Gastrocnemius medialis (tissue), 4 donors: ENCODE results near the gene ELFN2. TPM values are rescaled to one million over a fixed set of nuclear protein-coding genes. Genes with fewer than 3 reads are reported as not detected.

Experiments used
- ATAC-seq, 2 donors: fragments of 150-250 bp; one replicate each; pipeline ENCODE4 v1.9.1; 2016
- DNase-seq, 2 donors: peaks; one replicate each; pipeline ENCODE4 v3.0.0-alpha.2; 2019
- H3K27ac ChIP-seq, 4 donors: fragments of 200-600 bp; sonication (generic); 1 replicate in 1 of 4; 2 replicates in 3 of 4; pipeline ENCODE4 v1.5.1; 2016 to 2018; ENCODE audit warnings: mild to moderate bottlenecking in 2 of 4, moderate library complexity in 1 of 4
- H3K27me3 ChIP-seq, 3 donors: fragments of 200-600 bp; sonication (generic) in 2 of 3; 1 replicate in 1 of 3; 2 replicates in 2 of 3; pipeline versions ENCODE4 v1.5.1 to v1.6.0; 2016 to 2019; ENCODE audit warnings: mild to moderate bottlenecking in 1 of 3, moderate library complexity in 1 of 3
- H3K36me3 ChIP-seq, 2 donors: fragments of 200-600 bp; sonication (generic) in 1 of 2; one replicate each; pipeline ENCODE4 v1.5.1; 2017 to 2018
- H3K4me1 ChIP-seq, 2 donors: fragments of 200-600 bp; sonication (generic) in 1 of 2; one replicate each; pipeline ENCODE4 v1.5.1; 2016 to 2017; ENCODE audit warnings: mild to moderate bottlenecking in 2 of 2
- H3K4me3 ChIP-seq, 4 donors: fragments of 200-600 bp; sonication (generic) in 3 of 4; 1 replicate in 1 of 4; 2 replicates in 3 of 4; pipeline ENCODE4 v1.5.1; 2016 to 2019; ENCODE audit warnings: mild to moderate bottlenecking in 2 of 4
- H3K9me3 ChIP-seq, 3 donors: fragments of 200-600 bp; sonication (generic) in 2 of 3; 1 replicate in 1 of 3; 2 replicates in 2 of 3; pipeline ENCODE4 v1.5.1; 2016 to 2019
- POLR2A ChIP-seq, 2 donors: fragments of 450-650 bp; IDR thresholded peaks; one replicate each; pipeline ENCODE4 v1.6.1; 2017; ENCODE audit warnings: antibody characterized with exemption in 2 of 2, mild to moderate bottlenecking in 2 of 2, moderate library complexity in 2 of 2
- in situ Hi-C, 4 donors: fragments of 200-750 bp; cut with MboI; loops; one replicate each; pipeline versions ENCODE4 v1.15.0 to v1.8.0; 2017; ENCODE audit warnings: low sequenced_read_pairs in 4 of 4
- intact Hi-C: fragments of 100-400 bp; cut with DNase I; formaldehyde crosslinking; loops from one replicate; pipeline ENCODE4 v1.15.1; 2023; ENCODE audit warnings: low total_unique reads
- total RNA-seq, 4 donors: library from RNA; depleted of rRNA; stranded (reverse); fragments of >200 nt; gene quantifications; one replicate each; pipeline versions ENCODE4 v1.1.0 to v1.2.3, GENCODE V29; 2016
- TF ChIP-seq, protein P1 (sequence below), 5 experiments: fragments of 450-650 bp in 3 of 5; fragments of 200-600 bp in 2 of 5; sonication (generic) in 2 of 5; IDR thresholded peaks in 4 of 5; conservative IDR thresholded peaks in 1 of 5; 1 replicate in 4 of 5; 2 replicates in 1 of 5; pipeline ENCODE4 v1.5.1; 2016 to 2019; ENCODE audit warnings: antibody characterized with exemption in 5 of 5, mild to moderate bottlenecking in 3 of 5, moderate library complexity in 3 of 5

ELFN2 gene
- total RNA-seq, 4 donors from 2014 or later: 0.02 to 0.03 TPM; not detected in 2

DNA sequence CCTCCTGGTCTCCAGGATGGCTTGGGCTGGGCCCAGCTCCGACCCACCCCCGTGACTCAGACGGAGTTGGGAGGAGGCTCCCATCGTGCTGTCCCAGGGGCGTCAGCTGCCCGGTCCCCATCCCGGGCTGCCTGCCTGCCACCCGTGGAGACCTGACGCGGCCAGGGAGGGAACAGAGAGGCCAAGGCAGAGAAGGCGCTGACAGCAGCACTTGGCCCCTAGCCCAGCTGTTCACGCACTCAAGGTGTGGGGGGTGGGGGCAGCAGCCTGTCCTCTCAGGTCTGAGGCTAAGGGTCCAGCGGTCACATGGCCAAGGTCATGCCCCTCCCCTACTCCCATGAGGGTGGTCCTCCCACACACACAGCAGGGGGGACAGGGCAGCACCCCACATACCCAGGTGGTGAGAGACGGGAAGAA, 48.6 kb downstream of the ELFN2 start:
- Histone ChIP-seq H3K36me3 (no peaks in the 10 kb centered on the region), H3K9me3 (no peaks in the 10 kb centered on the region), H3K4me1 (no peaks in the 10 kb centered on the region), H3K27ac (no peak overlapping the region), H3K4me3 (no peak overlapping the region), H3K27me3 (peaks cover 29 to 46% (median 43%) of the 10 kb centered on the region in 3 donors)
- DNase-seq: no peak
- no peak for ATAC-seq
- intact Hi-C loops (no loop called here), in situ Hi-C loops (no loop called here)
- TF ChIP-seq, protein P1, sequence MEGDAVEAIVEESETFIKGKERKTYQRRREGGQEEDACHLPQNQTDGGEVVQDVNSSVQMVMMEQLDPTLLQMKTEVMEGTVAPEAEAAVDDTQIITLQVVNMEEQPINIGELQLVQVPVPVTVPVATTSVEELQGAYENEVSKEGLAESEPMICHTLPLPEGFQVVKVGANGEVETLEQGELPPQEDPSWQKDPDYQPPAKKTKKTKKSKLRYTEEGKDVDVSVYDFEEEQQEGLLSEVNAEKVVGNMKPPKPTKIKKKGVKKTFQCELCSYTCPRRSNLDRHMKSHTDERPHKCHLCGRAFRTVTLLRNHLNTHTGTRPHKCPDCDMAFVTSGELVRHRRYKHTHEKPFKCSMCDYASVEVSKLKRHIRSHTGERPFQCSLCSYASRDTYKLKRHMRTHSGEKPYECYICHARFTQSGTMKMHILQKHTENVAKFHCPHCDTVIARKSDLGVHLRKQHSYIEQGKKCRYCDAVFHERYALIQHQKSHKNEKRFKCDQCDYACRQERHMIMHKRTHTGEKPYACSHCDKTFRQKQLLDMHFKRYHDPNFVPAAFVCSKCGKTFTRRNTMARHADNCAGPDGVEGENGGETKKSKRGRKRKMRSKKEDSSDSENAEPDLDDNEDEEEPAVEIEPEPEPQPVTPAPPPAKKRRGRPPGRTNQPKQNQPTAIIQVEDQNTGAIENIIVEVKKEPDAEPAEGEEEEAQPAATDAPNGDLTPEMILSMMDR (IDR thresholded peaks at IDR 0.05 in 4 of 5, conservative IDR thresholded peaks at IDR 0.05 in 1 of 5): no peak
- TF ChIP-seq POLR2A (IDR thresholded peaks at IDR 0.05): no peak

DNA sequence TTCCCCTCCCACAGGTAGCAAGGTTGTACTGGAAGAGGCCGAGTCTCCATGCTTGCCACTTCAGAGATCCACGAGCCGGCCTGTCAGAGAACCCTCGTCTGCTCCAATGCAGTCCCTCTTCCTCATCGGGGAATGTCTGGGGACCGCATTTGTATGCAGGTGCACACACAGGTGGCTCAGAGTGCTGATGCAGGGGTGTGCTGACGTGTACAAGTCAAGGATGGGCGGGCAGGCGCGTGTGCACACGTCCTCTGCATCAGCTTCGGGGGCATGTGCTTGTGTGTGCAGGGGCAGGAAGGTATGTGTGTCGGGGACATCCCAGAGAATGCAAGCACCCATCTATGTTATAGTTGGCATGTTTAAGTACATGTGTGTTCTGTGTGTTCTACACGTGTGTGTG, 49.4 kb downstream of the ELFN2 start:
- ATAC-seq (no peak), DNase-seq (no peak)
- intact Hi-C loops (no loop called here), in situ Hi-C loops (no loop called here)
- H3K36me3 ChIP-seq: no peaks in the 10 kb centered on the region
- no peaks in the 10 kb centered on the region for H3K9me3 ChIP-seq
- H3K27me3 ChIP-seq: peaks cover 29 to 46% (median 43%) of the 10 kb centered on the region in 3 donors
- TF ChIP-seq POLR2A (IDR thresholded peaks at IDR 0.05): no peak
- TF ChIP-seq, protein P1 (IDR thresholded peaks at IDR 0.05 in 4 of 5, conservative IDR thresholded peaks at IDR 0.05 in 1 of 5): no peak
- no peaks in the 10 kb centered on the region for H3K4me1 ChIP-seq
- H3K4me3 ChIP-seq: no peak overlapping the region
- H3K27ac ChIP-seq: no peak overlapping the region

DNA sequence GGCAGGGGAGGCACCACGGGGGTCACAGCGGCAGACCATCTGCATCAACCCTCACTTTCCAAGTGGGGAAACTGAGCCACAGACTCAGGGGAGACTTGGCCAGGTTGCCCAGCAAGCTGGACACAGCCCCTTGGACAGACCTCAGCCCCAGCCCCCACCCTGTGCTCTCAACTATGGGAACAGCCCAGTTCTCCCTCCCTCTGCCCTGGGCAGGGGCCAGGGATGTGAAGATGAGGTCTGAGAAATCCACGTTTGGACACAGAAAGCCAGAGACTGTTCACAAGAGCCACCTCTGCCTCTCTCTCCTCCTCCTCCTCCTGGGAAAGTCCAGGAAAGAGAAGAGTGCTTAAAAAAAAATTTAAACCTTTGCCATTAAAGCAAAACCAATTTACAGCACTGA, 50.1 kb downstream of the ELFN2 start:
- Histone ChIP-seq H3K4me1 (no peaks in the 10 kb centered on the region), H3K27me3 (peaks cover 29 to 46% (median 43%) of the 10 kb centered on the region in 3 donors), H3K27ac (no peak overlapping the region), H3K4me3 (no peak overlapping the region), H3K9me3 (no peaks in the 10 kb centered on the region), H3K36me3 (no peaks in the 10 kb centered on the region)
- DNase-seq (no peak), ATAC-seq (no peak)
- no peak for TF ChIP-seq POLR2A (IDR thresholded peaks at IDR 0.05)
- TF ChIP-seq, protein P1 (IDR thresholded peaks at IDR 0.05 in 4 of 5, conservative IDR thresholded peaks at IDR 0.05 in 1 of 5): no peak
- intact Hi-C loops (no loop called here), in situ Hi-C loops (no loop called here)

DNA sequence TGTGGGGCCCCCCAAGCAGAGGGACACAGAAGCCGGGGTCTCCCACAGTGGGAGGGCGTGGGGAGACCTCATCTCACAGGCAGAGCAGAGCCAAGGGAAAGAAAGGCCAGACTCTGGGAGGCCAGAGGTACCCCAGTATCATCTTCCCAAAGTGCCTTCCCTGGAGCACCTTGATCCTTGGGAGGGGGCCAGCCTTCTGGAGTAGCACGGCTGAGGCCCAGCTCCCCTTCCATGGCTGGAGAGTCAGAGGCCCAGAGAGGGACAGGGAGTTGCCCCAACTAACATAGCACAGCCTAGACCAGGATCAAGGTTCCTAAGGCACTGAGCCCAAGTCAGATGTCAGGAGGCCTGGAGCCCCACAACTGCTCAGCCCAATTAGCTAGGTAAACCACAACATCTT, 50.6 kb downstream of the ELFN2 start:
- ATAC-seq (no peak), DNase-seq (no peak)
- Histone ChIP-seq H3K4me3 (no peak overlapping the region), H3K9me3 (no peaks in the 10 kb centered on the region), H3K27me3 (peaks cover 29 to 44% (median 43%) of the 10 kb centered on the region in 3 donors), H3K27ac (no peak overlapping the region), H3K36me3 (no peaks in the 10 kb centered on the region), H3K4me1 (no peaks in the 10 kb centered on the region)
- in situ Hi-C loops (no loop called here), intact Hi-C loops (no loop called here)
- TF ChIP-seq POLR2A (IDR thresholded peaks at IDR 0.05): no peak
- TF ChIP-seq, protein P1 (IDR thresholded peaks at IDR 0.05 in 4 of 5, conservative IDR thresholded peaks at IDR 0.05 in 1 of 5): no peak

DNA sequence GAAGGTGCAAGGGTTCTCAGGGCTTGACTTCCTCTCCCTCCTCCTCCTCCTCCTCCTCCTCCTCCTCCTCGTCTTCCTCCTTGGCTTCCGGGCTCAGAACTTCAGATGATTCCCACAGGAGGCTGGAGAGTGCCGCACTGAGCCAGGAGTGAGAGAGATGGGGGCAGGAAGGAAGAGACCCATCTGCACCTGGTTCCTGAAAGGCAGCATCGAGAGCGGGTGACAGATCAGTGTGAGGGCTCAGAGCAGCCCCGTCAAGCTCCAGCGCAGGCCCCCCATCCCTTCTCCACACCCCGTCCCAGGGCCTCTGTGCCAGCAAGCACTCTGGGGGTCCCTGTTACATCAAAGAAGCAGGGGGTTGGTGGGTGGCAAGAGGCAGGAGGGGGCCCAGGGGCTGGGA, 51.5 kb downstream of the ELFN2 start:
- peaks cover 29 to 40% (median 35%) of the 10 kb centered on the region in 3 donors for H3K27me3 ChIP-seq
- no peaks in the 10 kb centered on the region for H3K9me3 ChIP-seq
- H3K27ac ChIP-seq: no peak overlapping the region
- intact Hi-C loops: no loop called here
- H3K4me1 ChIP-seq: no peaks in the 10 kb centered on the region
- no peak for TF ChIP-seq POLR2A (IDR thresholded peaks at IDR 0.05)
- ATAC-seq: no peak
- H3K36me3 ChIP-seq: no peaks in the 10 kb centered on the region
- no peak overlapping the region for H3K4me3 ChIP-seq
- in situ Hi-C loops: no loop called here
- no peak for DNase-seq
